SU-DHL-6 (cell line): ENCODE measurements around the gene DNAJA4.

Experiments
- H2AFZ ChIP-seq: fragments of 200-600 bp; sonication (generic); 2 replicates; pipeline ENCODE4 v1.6.1; 2014; ENCODE audit warnings: low read depth, mild to moderate bottlenecking, moderate library complexity, mixed read lengths, antibody characterized with exemption, low read length; ENCODE audit not compliant: severe bottlenecking
- H3F3A ChIP-seq: fragments of 200-600 bp; shearing (Covaris generic); 2 replicates; pipeline ENCODE4 v1.6.0; 2016; ENCODE audit warnings: antibody characterized with exemption, mild to moderate bottlenecking; ENCODE audit not compliant: insufficient read depth
- H3K27ac ChIP-seq: fragments of 200-600 bp; sonication (generic); 2 replicates; pipeline ENCODE4 v1.5.1; 2016; ENCODE audit warnings: low read depth, mild to moderate bottlenecking, low read length, moderate library complexity, mixed read lengths
- H3K27me3 ChIP-seq: fragments of 200-600 bp; sonication (generic), shearing (Covaris generic); 2 replicates; pipeline ENCODE4 v1.6.0; 2014; ENCODE audit warnings: mild to moderate bottlenecking, low read length
- H3K36me3 ChIP-seq: fragments of 200-600 bp; sonication (generic); 2 replicates; pipeline ENCODE4 v1.6.1; 2014; ENCODE audit warnings: mild to moderate bottlenecking, low read length, mixed read lengths
- H3K4me2 ChIP-seq: fragments of 300-600, 200-600 bp; shearing (Covaris generic), sonication (generic); 2 replicates; pipeline ENCODE4 v1.6.0; 2014; ENCODE audit warnings: low read length, low read depth, mild to moderate bottlenecking; ENCODE audit not compliant: poor library complexity, severe bottlenecking
- H3K4me3 ChIP-seq: fragments of 200-600 bp; sonication (generic); 2 replicates; pipeline ENCODE4 v1.5.1; 2014; ENCODE audit warnings: antibody characterized with exemption, low read length, mild to moderate bottlenecking, mixed read lengths; ENCODE audit not compliant: insufficient read depth, poor library complexity, severe bottlenecking
- H3K79me2 ChIP-seq: fragments of 200-600 bp; sonication (generic); 2 replicates; pipeline ENCODE4 v1.6.1; 2014; ENCODE audit warnings: mild to moderate bottlenecking, low read length, moderate library complexity; ENCODE audit not compliant: insufficient read depth
- H3K9ac ChIP-seq: fragments of 200-600 bp; sonication (generic); 2 replicates; pipeline ENCODE4 v1.7.0; 2014; ENCODE audit warnings: mild to moderate bottlenecking, low read length
- H3K9me2 ChIP-seq: fragments of 200-600 bp; sonication (generic); replicated peaks from 2 replicates; pipeline ENCODE4 v1.6.1; 2014; ENCODE audit warnings: low read length; ENCODE audit not compliant: insufficient read depth
- H3K9me3 ChIP-seq: fragments of 200-600 bp; sonication (generic); 2 replicates; pipeline ENCODE4 v1.6.1; 2014; ENCODE audit warnings: low read length, mixed read lengths; ENCODE audit not compliant: insufficient read depth
- H4K20me1 ChIP-seq: fragments of 200-600 bp; sonication (generic); 2 replicates; pipeline ENCODE4 v1.6.1; 2014; ENCODE audit warnings: low read depth, mild to moderate bottlenecking, antibody characterized with exemption, low read length, moderate library complexity, mixed read lengths
- EZH2phosphoT487 ChIP-seq: fragments of 200-600 bp; sonication (generic), shearing (Covaris generic); conservative IDR thresholded peaks from 2 replicates; pipeline ENCODE4 v1.6.1; 2018; ENCODE audit warnings: mild to moderate bottlenecking, antibody characterized with exemption, low read length, moderate library complexity, mixed read lengths
- TF ChIP-seq, protein P1 (sequence below): fragments of 200-600 bp; sonication (generic); IDR thresholded peaks from one replicate; pipeline ENCODE4 v1.5.1; 2017; ENCODE audit warnings: antibody characterized with exemption, mild to moderate bottlenecking, low read length, moderate library complexity; ENCODE audit not compliant: insufficient read depth, poor library complexity, severe bottlenecking

The DNAJA4 gene

GRCh38 chr15:78316283-78317083, 52.1 kb downstream of the DNAJA4 start:
- no peaks in the 10 kb centered on the region for H3K27me3 ChIP-seq
- no peak overlapping the region for H3K27ac ChIP-seq
- no peaks in the 10 kb centered on the region for H3K9me2 ChIP-seq
- no peaks in the 10 kb centered on the region for H3K36me3 ChIP-seq
- H3K9ac ChIP-seq = no peak overlapping the region
- no peak for TF ChIP-seq EZH2phosphoT487
- TF ChIP-seq, protein P1, sequence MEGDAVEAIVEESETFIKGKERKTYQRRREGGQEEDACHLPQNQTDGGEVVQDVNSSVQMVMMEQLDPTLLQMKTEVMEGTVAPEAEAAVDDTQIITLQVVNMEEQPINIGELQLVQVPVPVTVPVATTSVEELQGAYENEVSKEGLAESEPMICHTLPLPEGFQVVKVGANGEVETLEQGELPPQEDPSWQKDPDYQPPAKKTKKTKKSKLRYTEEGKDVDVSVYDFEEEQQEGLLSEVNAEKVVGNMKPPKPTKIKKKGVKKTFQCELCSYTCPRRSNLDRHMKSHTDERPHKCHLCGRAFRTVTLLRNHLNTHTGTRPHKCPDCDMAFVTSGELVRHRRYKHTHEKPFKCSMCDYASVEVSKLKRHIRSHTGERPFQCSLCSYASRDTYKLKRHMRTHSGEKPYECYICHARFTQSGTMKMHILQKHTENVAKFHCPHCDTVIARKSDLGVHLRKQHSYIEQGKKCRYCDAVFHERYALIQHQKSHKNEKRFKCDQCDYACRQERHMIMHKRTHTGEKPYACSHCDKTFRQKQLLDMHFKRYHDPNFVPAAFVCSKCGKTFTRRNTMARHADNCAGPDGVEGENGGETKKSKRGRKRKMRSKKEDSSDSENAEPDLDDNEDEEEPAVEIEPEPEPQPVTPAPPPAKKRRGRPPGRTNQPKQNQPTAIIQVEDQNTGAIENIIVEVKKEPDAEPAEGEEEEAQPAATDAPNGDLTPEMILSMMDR = no peak
- no peaks in the 10 kb centered on the region for H3K79me2 ChIP-seq
- no peak overlapping the region for H3K4me3 ChIP-seq
- no peak overlapping the region for H3K4me2 ChIP-seq
- H2AFZ ChIP-seq = no peak overlapping the region
- no peaks in the 10 kb centered on the region for H3F3A ChIP-seq
- no peaks in the 10 kb centered on the region for H3K9me3 ChIP-seq
- no peaks in the 10 kb centered on the region for H4K20me1 ChIP-seq

DNA sequence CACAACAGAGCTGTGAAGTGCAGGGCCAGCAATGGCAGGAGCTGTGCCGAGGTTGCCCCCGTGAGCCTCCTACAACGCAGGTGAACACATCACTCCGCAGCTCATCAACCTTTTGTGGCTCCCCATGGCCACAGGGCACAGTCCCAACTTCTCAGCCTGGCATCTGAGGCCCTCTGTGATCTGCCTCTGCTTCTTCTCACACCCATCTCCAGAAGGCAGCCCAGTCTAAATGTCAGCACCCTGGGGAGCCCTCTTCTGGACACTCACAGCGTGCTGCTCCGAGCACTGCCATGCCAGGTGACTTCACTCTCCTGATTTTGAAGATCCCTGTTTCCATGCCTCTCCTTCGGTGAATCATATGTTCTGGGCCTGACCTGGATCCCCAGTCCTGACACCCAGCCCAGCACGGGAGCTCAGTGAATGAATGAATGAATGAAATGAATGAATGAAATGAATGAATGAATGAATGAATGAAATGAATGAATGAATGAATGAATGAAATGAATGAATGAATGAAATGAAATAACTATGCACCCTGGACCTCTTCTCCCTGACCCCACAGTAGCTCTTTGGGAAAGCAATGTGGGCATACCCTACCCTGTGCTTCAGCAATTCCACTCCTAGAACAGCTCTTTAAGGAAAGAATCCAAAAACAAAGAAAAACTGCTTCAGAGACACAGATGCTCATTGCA, 52.9 kb downstream of the DNAJA4 start:
- Histone ChIP-seq H3K4me3 (no peak overlapping the region), H3K27ac (no peak overlapping the region), H4K20me1 (no peaks in the 10 kb centered on the region), H3K9me2 (no peaks in the 10 kb centered on the region), H3K9ac (no peak overlapping the region), H3K27me3 (no peaks in the 10 kb centered on the region), H3F3A (no peaks in the 10 kb centered on the region), H3K36me3 (no peaks in the 10 kb centered on the region), H3K9me3 (no peaks in the 10 kb centered on the region), H3K79me2 (no peaks in the 10 kb centered on the region), H3K4me2 (no peak overlapping the region), H2AFZ (no peak overlapping the region)
- no peak for TF ChIP-seq EZH2phosphoT487
- TF ChIP-seq, protein P1 = no peak

GRCh38 chr15:78319588-78319987, 55.2 kb downstream of the DNAJA4 start:
- H2AFZ ChIP-seq = no peak overlapping the region

More at GRCh38 chr15:78319588-78319987, 55.2 kb downstream of the DNAJA4 start:
- H3K4me3 ChIP-seq = no peak overlapping the region
- no peak overlapping the region for H3K9ac ChIP-seq
- H3K36me3 ChIP-seq = no peaks in the 10 kb centered on the region
- no peaks in the 10 kb centered on the region for H3K27me3 ChIP-seq
- TF ChIP-seq, protein P1 = no peak
- TF ChIP-seq EZH2phosphoT487 = no peak
- no peaks in the 10 kb centered on the region for H3K79me2 ChIP-seq
- no peaks in the 10 kb centered on the region for H4K20me1 ChIP-seq
- H3K27ac ChIP-seq = no peak overlapping the region
- no peaks in the 10 kb centered on the region for H3K9me2 ChIP-seq
- no peak overlapping the region for H3K4me2 ChIP-seq
- H3K9me3 ChIP-seq = no peaks in the 10 kb centered on the region
- no peaks in the 10 kb centered on the region for H3F3A ChIP-seq
